ENCODE measurements around the gene NOS3.

NOS3 gene

DNA sequence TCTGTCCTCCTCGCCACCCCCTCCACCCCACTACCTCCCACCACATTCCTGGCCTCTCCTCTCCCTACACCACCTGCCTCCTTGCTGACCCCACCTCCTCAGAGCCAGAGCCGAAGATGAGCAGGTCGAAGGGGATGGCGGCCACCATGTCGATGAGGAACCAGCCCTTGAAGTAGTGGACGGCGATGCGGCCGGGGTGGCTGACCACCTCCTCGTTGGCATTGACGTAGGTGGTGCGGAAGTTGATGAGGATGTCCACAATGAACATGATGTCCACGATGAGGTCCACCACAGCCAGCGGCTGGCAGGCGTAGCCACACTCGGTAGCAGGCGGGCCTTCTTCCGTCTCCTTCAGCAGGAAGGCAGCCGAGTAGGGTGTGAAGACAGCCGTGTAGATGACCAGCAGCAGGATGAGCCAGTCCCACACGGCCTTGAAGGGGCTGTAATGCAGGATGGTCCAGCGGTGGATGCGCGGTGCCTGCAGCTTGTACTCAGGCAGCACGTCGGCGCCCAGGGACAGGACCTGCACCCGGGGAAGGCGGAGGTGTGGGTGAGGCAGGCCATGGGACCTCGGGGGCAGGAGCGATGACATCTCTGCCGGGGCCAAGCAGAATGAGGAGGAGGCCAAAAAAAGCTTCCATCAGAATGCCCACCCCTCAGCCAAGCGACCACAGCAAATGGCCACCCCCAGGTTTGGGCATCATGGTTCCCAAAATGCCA, 38.3 kb upstream of the NOS3 start:
- DNase-seq = no peak

DNA sequence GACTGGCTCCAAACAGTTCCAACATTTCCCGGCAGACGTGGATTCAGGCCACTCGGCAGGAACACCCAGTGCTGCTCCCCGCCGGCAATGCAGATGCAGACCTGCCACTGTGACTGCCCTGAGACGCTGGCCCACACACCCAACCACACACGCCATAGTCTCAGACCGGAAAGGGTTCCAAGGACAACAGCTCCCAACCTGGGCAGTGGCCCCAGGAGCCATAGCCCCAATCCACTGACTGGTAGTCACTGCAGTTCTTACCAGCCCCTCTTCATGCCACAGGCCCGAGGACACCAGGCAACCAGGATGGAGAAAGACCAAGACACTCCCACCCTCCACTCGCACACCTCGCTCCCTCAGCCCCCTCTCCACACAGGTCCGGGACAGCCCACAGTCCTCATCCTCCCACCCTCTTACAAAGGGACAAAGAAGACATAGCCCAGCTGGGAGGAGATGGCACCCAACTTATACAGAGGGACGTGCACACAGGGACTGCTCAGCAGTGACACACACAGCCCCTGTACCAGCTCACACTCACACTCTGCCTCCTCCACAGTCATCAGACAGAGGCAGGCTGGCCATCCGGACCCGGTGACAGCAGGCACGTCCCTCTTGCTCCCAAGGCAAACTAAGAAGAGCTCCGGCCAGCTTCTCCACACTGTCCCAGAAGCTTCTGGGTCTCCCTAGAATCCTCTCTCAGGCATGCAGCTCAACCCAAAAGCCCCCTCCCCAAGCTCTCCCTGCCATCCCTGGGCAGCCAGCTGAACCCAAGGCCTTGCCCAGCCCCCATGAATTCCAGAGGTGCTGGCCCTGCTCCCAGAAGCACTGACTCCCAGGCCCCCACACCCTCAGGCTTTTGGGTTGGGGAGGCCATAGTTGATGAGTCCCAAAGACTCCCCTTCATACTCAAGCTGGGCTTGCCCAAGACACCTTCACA, 37.5 kb upstream of the NOS3 start:
- no peak for DNase-seq

- no peak for DNase-seq
Measured at GRCh38 chr7:150954201-150954985, 36.4 kb upstream of the NOS3 start.

DNA sequence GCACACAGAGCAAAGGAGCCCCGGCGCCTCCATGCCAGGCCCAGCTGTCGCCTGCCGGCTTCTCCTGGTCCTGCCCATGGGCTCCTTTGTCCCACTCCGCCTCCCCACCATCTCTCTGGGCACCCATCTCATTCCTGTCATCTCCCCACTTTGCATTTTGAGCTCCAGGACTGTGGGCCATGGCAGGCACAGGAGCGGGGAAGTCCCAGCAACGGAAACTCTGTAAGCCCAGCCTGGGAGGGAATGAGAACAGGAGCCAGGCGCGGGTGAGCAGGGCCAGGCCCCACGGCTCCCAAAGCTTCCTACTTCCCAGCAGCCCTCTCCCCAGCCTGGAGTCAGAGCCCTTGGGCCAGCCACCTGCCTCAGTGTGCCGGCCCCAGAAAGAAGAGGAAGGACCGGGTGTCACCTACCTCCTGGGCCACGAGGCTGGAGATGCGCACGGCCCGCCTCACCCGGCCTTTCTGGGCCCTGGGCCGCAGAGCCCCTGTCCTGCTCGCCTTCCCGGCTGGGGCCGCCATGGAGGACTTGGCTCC, 35.8 kb upstream of the NOS3 start:
- no peak for DNase-seq

DNA sequence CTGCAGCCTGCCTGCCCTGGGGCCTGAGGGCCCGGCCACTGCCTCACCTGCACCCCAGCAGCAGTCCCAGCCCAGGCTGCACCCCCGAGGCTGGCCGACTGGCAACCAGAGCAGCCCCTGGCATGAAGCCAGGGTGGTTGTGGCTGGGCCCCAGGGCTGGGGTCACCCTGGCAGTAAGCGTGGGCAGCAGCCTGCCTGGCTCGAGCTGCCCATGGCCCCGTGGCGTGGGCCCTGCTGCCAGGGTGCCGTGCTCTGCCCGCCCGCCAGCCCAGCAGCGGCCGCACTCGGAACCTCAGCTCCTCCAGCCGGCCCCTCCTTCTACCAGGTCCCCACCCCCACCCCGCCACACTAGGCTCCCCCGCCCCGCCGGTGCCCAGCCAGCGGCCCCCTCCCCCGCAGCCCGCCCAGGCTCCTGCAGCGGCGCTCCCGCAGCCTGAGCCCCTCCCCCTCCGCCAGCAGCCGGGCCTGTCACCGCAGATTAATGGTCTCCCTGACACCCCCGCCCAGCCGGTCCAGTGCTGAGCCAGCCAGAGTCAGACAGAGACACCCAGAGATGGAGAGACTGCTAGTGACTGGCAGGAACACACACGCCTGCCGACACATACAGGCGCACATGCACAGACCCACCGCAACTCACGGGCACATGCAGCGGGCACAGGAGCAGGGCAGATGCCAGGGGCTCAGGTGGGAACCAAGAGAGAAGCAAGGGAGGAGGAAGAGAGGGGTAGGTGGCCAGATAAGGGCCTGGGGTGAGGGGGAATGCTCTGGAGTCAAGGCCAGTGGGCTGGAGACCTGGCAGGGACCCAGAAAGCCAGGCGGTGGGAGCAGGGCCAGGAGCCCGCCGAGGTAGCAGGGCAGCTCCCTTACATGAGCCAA, 35.1 kb upstream of the NOS3 start:
- DNase-seq = no peak

DNA sequence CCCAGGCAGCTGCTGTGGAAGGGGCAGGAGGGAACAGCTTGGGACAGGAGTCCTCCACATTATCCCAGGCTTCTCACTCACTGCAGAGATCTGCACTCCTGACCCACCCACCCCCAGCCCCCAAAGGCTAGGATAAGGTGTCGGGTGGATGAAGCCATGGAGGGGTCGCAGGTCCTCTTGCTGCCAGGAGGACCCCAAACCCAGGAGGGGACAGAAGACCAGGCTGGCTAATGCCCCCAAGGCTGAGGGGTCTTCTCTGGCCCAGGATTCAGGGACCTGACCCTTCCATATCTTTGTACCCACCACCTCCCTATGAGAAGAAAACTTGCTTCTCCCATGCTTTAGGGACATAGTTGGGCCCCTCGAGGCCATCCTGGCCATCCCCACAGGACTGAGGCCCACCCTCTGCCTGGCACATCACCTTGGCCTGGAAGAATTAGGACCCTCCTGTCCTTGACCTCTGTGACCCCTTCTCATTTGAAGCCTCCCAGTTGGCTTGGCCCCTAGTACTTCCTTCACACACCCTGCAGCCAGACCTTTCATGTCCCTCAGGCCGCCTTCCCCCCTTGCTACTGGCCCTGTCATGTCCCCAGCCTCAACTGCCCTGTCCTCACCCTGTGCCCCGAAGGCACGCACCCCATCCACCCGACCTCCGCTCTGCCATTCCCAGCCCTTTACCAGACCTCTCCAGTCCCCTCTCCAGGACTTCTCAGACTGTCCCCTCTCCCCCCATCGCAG, 34.3 kb upstream of the NOS3 start:
- DNase-seq = no peak

DNA sequence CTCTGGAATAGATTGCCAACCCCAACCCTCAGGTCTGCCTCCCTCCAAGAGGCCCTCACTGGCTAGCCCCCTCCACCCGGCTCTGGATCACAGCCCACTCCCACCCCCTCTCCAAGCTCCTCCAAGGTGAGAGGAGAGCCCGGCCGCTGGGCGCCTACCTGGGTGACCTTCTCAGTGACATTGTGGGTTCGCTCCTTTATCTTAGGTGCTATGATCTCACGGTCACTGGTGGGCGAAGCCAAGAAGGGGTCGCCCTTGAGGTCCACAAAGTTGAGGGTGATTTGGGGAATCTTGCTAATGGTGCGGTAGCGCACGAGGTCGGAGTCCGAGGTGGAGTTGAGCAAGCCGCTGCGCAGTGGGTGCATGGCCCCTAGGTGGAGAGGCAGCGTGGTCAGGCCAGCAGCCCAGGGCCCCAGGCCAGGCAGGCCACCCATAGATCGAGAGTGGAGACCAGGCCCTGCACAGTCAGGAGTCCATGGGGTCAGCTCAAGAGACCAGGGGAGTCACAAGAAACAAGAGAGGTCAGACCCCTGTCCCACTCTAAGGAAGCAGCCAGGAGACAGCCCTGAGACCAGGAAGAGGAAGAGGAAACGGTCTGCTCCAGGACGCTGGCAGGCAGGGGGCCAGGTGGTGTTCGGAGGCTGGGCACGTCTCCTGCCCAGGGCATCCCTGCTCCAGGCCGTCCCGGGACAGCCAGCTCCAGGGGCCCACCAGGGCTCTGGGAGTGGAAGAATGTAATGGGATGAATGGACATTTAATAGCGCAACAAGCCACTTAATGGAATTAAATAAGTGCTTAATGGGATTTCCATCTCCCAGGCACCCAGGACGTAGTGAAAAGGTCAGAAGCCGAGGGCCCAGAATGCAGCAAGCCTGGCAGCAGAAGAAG, 33.4 kb upstream of the NOS3 start:
- no peak for DNase-seq

DNA sequence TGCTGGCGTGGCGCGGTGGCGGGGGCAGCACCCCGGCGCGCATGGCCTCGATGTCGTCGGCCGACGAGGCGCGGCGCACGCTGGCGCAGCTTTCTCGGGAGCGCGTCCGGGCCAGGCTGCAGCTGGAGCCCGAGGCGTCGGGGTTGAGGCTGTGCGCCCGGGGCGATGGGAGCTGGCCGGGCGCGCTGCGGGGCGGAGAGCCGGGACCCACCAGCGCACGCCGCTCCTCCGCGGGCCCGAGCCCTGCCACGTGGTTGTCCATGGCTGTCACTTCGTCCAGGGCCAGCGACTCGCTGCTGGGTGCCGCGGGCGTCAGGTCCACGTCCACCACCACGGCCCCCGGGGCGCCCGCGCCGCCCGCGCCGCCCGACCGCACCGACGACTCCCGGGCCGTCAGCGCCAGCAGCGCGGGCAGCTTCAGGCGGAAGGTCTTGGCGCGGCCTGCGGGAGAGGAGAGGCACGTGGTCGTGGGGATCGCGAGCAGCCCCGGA, 32.7 kb upstream of the NOS3 start:
- no peak for DNase-seq

DNA sequence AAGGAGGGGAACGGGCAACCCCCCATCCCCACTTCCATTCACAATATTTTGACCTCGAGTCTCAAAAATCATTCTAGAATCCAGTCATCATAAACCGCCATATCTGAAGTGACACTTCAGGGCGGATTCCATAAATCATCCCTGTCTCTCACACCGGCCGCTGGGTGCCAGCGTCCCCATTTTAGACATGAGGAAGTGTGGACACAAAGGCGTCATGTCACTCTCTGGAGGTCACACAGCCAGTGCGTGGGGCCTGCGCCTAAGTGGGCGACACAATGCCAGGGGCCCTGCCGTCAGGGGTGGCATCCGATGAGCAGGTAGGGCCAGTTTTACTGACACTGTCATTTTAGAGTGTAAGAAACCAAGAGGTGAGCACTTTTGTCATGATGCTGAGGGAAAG, 32.2 kb upstream of the NOS3 start:
- no peak for DNase-seq

DNA sequence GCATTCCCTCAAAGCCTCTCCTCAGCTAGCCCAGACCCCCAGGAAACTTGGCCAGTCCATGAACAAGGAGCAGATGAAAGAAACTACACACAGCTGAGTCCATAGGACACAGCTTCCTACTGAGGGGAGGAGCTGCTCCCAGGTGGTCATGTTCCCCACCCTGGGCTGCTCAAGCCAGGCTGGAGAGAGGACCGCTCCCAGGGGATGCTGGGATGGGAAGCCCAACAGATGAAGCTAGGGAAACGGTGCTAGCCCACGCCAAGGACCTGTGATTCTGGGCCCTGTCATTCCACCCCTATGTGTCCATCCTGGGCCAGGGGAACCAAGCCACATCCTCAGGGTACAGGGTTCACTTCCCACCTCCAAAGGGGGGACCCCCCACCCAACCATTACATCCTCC, 31.7 kb upstream of the NOS3 start:
- DNase-seq = no peak

GRCh38 chr7:150959739-150960734, 30.8 kb upstream of the NOS3 start:
- DNase-seq = no peak

DNA sequence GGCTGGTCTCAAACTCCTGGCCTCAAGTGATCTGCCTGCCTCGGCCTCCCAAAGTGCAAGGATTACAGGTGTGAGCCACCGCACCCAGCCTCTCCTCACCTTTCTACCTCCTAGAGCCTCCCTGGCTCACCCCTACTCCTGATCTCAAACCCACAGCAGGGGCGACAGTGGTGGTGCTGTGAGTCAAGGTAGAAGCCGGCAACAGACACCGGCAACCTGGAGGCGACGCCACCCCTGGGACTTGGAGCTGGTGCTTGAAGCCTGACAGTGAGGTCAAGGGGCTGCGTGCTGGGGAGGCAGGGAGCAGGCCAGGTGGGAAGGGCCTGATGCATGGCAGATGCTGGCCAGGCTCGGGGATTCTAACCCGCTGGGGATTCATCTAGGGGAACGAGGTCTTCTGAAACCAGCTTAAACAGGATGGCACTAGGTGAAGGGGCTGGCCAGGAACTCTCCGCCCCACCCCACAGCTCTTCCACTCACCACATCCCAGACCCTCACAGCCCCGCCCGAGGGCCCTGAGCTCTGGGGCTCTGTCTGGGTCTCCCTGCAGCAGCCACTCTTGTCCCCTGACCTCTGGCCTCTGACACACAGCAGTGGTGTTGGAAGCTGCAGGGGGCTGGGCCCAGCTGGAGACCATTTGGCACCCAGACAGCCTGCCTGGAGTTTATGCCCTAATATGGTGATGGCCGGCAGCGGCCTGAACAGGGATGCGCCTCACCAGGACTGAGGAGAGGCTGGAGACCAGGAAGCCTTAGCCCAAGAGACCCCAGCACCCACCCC, 29.1 kb upstream of the NOS3 start:
- no peak for DNase-seq

- DNase-seq = no peak
Measured at GRCh38 chr7:150962290-150962552, 28.6 kb upstream of the NOS3 start.

DNA sequence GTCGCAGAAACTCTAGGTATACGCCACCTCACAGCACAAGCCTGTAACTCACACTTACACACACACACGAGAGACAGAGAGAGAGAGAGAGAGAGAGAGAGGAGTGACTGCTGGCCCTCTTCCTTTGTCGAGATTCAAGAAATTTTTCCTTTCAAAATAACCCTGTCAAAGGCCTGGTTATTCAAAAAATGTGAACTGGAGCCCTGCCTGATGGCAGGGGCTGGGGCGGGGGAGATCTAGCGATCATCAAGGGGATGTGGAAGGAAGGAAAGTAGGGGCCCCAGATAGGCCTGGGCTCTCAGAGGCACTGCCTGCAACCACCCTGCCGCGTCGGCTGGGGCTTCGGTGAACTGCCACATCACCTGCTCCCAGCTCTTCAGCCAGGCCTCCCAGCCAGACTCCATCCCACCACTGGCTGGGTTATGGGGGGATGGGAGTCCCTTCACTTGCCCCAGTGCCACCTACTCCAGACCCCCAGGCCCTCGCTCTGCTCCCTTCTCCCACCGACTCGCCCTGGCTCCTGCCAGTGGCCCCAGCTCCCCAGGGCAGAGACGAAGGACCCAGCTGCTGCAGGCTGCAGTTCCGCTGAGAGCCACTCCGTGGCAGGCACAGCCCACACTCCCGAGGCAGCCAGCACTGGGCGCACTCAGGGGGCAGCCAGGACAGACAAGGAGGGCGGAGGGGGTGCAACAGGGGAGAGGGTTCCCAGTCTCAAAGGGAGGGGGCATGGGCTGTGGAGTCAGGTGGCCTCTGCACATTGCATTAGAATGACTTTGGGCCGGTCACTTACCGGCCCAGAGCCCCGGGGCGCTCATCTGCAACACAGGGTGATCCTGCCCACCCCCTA, 28.0 kb upstream of the NOS3 start:
- peak; percentile 73 for DNase-seq

- DNase-seq = no peak
Measured at GRCh38 chr7:150963707-150964559, 26.9 kb upstream of the NOS3 start.

DNA sequence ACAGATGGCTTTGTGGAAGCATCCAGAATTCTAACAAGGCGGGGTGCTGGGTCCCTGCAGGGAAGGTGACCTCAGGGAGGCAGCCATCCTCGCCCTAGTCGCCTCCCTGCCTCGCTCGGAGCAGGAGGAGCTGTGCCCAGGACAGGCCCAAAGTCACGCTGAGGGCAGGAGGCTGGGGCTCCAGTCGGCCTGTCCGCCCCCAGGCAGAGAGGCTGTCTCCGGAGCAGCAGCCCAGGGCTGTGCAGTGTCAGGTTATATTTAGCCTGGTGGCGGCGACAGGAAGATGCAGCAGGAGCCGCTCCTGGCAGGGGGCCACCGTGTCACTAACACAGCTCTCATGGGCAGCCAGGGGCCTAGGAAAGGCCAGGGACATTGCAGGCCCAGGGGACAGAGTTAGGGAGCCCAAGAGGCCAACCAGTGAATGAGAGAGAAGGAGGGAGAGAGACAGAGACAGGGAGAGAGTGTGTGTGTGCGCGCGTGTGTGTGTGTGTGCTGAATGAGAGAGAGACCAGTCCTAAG, 26.2 kb upstream of the NOS3 start:
- DNase-seq = no peak
